Mucosa of descending colon (tissue), 3 donors: ENCODE results near the gene DSP. TPM values are rescaled to one million over a fixed set of nuclear protein-coding genes. Genes with fewer than 3 reads are reported as not detected.

Source experiments
- ATAC-seq: fragments of 200-7000 bp; cut with Tn5 transposase; one replicate; pipeline ENCODE4 v1.9.1; 2020; ENCODE audit warnings: mild to moderate bottlenecking, moderate library complexity
- DNase-seq, 3 donors: peaks; one replicate each; pipeline ENCODE4 v3.0.0-alpha.2; 2020
- H3K36me3 ChIP-seq: fragments of 200-600 bp; one replicate; pipeline ENCODE4 v1.8.0; 2021; ENCODE audit warnings: low read depth, mild to moderate bottlenecking
- H3K4me1 ChIP-seq: fragments of 200-600 bp; one replicate; pipeline ENCODE4 v1.8.0; 2021; ENCODE audit warnings: low read depth, mild to moderate bottlenecking
- H3K4me3 ChIP-seq: fragments of 200-600 bp; one replicate; pipeline ENCODE4 v1.8.0; 2021; ENCODE audit warnings: mild to moderate bottlenecking
- H3K9me3 ChIP-seq: fragments of 200-600 bp; one replicate; pipeline ENCODE4 v1.8.0; 2021; ENCODE audit warnings: mild to moderate bottlenecking
- intact Hi-C, 2 donors: fragments of 100-400 bp; cut with DNase I in 1 of 2; cut with micrococcal nuclease in 1 of 2; formaldehyde crosslinking; loops; one replicate each; pipeline versions ENCODE4 v1.11.0 to v1.11.1; 2022; cut with DNase I, micrococcal nuclease
- total RNA-seq, 3 donors: library from RNA; stranded (reverse); fragmentation: NEBNext Ultra II Directional in 2 of 3; extraction: Animal tissue kit (Norgen Biotek cat#: 25700) in 2 of 3; gene quantifications; one replicate each; pipeline versions ENCODE4 v1.2.1 to v1.2.4, GENCODE V29; 2021 to 2023
- TF ChIP-seq, protein P1 (sequence below): fragments of 200-600 bp; IDR thresholded peaks from one replicate; pipeline ENCODE4 v1.8.0; 2022; ENCODE audit warnings: antibody characterized with exemption, mild to moderate bottlenecking
- donor health status: DM: no; HTN: no; CAD: no; lungs with moderate emphysema.
- donor health status: DM: no; HTN: no; CAD: no.
- donor health status: DM: no; HTN: yes; CAD: no.

Gene DSP
- total RNA-seq, 3 donors from 2014 or later: 85.2 to 265 (median 177) TPM

DNA sequence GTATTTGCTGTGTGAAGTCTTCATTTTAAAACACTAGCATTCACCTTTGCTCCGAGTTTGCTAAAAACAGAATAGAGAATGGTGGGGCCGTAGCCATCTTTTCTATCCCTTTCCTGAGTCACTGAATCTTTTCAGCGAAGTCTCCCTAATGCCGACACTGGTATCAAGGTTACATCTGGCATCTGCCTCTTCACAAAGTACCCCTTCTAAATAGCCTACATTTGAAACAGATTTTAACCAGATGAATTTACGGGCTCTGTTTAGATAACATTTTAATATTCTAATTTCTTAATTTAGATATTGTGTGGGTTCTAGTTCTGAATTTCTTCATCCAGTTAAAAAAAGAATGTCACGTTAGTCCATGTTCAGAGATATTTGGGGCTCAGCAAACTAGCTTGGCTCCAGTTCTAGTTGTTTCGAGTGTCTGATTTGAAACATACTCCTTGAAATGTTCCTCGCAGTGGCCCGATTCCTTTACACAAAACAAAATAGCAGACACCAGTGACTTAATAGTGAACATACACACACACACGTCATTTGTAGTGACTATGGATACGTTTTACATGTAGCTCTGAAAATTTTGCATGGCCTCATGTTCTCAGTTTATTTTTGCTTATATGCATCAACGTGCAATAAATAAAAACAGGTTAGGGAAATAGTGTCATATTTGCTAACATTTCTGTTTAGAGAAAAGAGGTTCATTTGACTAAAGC lies 15.1 kb downstream of the DSP start:
- intact Hi-C loops: no loop called here
- TF ChIP-seq, protein P1, sequence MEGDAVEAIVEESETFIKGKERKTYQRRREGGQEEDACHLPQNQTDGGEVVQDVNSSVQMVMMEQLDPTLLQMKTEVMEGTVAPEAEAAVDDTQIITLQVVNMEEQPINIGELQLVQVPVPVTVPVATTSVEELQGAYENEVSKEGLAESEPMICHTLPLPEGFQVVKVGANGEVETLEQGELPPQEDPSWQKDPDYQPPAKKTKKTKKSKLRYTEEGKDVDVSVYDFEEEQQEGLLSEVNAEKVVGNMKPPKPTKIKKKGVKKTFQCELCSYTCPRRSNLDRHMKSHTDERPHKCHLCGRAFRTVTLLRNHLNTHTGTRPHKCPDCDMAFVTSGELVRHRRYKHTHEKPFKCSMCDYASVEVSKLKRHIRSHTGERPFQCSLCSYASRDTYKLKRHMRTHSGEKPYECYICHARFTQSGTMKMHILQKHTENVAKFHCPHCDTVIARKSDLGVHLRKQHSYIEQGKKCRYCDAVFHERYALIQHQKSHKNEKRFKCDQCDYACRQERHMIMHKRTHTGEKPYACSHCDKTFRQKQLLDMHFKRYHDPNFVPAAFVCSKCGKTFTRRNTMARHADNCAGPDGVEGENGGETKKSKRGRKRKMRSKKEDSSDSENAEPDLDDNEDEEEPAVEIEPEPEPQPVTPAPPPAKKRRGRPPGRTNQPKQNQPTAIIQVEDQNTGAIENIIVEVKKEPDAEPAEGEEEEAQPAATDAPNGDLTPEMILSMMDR: no peak
- no peaks in the 10 kb centered on the region for H3K36me3 ChIP-seq
- no peaks in the 10 kb centered on the region for H3K9me3 ChIP-seq
- H3K4me3 ChIP-seq: no peak overlapping the region
- ATAC-seq (no peak), DNase-seq (no peak)
- H3K4me1 ChIP-seq: peaks cover 12% of the 10 kb centered on the region

DNA sequence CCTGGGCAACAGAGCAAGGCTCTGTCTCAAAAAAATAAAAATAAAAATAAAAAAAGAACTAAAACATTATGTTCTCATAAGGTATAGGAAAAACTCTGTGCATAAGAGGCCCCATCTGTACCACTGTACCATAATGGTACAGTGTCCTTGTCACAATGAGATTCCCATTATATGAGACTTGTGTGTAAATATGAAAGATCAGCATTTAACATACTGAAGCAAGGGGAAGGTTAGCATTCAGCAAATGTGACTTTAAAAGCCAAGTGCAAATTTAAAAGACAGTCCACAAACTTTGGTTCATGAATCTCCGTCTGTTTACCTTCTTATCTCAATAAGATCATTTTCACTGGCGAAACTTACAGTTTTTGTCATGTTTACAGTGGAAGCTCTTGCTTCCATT lies 16.2 kb downstream of the DSP start:
- peaks cover 20% of the 10 kb centered on the region for H3K4me1 ChIP-seq
- no peak overlapping the region for H3K4me3 ChIP-seq
- DNase-seq (no peak), ATAC-seq (no peak)
- H3K9me3 ChIP-seq: no peaks in the 10 kb centered on the region
- intact Hi-C loops: no loop called here
- H3K36me3 ChIP-seq: no peaks in the 10 kb centered on the region
- TF ChIP-seq, protein P1: no peak

DNA sequence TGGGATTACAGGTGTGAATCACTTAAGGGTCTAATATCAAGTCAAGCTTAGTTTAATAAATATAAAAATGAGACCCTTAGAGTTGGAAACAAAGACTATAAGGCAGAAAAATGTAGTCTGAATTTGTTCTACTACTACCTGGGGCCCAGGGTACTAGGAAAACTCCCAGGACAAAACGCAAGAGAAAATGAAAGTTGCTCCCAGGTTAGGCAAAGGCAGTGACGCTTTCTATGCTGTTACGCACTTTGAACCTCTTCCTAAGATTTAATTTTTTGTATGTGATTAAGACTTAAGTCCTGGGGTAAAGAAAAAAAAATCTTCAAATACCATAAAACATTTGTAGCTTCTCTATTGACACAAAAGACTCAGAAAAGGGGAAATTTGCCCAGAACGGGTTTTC lies 17.3 kb downstream of the DSP start:
- Histone ChIP-seq H3K36me3 (no peaks in the 10 kb centered on the region), H3K4me3 (no peak overlapping the region), H3K9me3 (no peaks in the 10 kb centered on the region), H3K4me1 (peaks cover 20% of the 10 kb centered on the region)
- intact Hi-C loops: no loop called here
- ATAC-seq: no peak
- TF ChIP-seq, protein P1: no peak
- no peak for DNase-seq

DNA sequence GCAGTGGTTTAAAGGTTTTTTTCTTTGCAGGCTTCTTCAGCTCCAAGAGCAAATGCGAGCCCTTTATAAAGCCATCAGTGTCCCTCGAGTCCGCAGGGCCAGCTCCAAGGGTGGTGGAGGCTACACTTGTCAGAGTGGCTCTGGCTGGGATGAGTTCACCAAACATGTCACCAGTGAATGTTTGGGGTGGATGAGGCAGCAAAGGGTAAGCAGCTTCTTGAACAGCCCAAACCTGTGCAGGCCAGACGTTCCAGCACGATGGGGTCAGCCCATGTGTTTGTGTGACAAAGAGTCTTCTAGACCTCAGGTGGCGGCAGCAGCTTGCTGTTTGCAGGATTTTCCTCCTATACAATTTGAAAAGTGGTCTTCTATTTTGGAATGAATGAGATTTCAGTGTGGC lies 17.7 kb downstream of the DSP start:
- ATAC-seq: no peak
- peaks cover 20% of the 10 kb centered on the region for H3K4me1 ChIP-seq
- TF ChIP-seq, protein P1: no peak
- no peaks in the 10 kb centered on the region for H3K9me3 ChIP-seq
- intact Hi-C loops: no loop called here
- DNase-seq: no peak
- H3K36me3 ChIP-seq: no peaks in the 10 kb centered on the region
- H3K4me3 ChIP-seq: no peak overlapping the region

GRCh38 chr6:7559651-7560385 lies 18.3 kb downstream of the DSP start:
- TF ChIP-seq, protein P1: no peak
- ATAC-seq: no peak

More at GRCh38 chr6:7559651-7560385, 18.3 kb downstream of the DSP start:
- Histone ChIP-seq H3K4me1 (peaks cover 20% of the 10 kb centered on the region), H3K36me3 (no peaks in the 10 kb centered on the region), H3K4me3 (no peak overlapping the region), H3K9me3 (no peaks in the 10 kb centered on the region)
- intact Hi-C loops: no loop called here
- DNase-seq: no peak
